T follicular helper cell (primary cell): ENCODE data around the gene ALKBH5.

Source experiments
- DNase-seq: peaks from one replicate; pipeline ENCODE4 v3.0.0-alpha.2; 2020; ENCODE audit warnings: low read depth

The ALKBH5 gene

GRCh38 chr17:18158022-18158600, 25.5 kb upstream of the ALKBH5 start:
- peak; percentile 90 for DNase-seq

GRCh38 chr17:18159551-18160120, 24.0 kb upstream of the ALKBH5 start:
- no peak for DNase-seq

GRCh38 chr17:18160128-18160856, 23.3 kb upstream of the ALKBH5 start:
- no peak for DNase-seq

- DNase-seq: no peak
These were observed 22.2 kb upstream of the ALKBH5 start for GRCh38 chr17:18161207-18162145.

GRCh38 chr17:18163547-18163946, 20.1 kb upstream of the ALKBH5 start:
- DNase-seq: no peak

- no peak for DNase-seq
These were observed 16.7 kb upstream of the ALKBH5 start for GRCh38 chr17:18166894-18167293.

- no peak for DNase-seq
These were observed 16.2 kb upstream of the ALKBH5 start for GRCh38 chr17:18167421-18167820.

GRCh38 chr17:18172531-18173278, 10.9 kb upstream of the ALKBH5 start:
- DNase-seq: no peak

GRCh38 chr17:18173740-18174139, 9.9 kb upstream of the ALKBH5 start:
- DNase-seq: no peak

- no peak for DNase-seq
These were observed 7.5 kb upstream of the ALKBH5 start for GRCh38 chr17:18176176-18176575.

GRCh38 chr17:18177133-18177532, 6.5 kb upstream of the ALKBH5 start:
- no peak for DNase-seq

GRCh38 chr17:18177722-18178121, 5.9 kb upstream of the ALKBH5 start:
- no peak for DNase-seq

- no peak for DNase-seq
These were observed 4.4 kb upstream of the ALKBH5 start for GRCh38 chr17:18179196-18179595.

GRCh38 chr17:18179804-18180203, 3.8 kb upstream of the ALKBH5 start:
- DNase-seq: no peak

GRCh38 chr17:18181358-18181757, 2.3 kb upstream of the ALKBH5 start:
- no peak for DNase-seq

GRCh38 chr17:18182110-18182977, 1.3 kb upstream of the ALKBH5 start:
- DNase-seq: peak; percentile 7

GRCh38 chr17:18182978-18183333, 672 bp upstream of the ALKBH5 start:
- peak; percentile 67 for DNase-seq

- peak; percentile 81 for DNase-seq
These were observed 759 bp downstream of the ALKBH5 start for GRCh38 chr17:18184143-18185031.

- no peak for DNase-seq
These were observed 1.8 kb downstream of the ALKBH5 start for GRCh38 chr17:18185391-18185790.
